NB4 (cell line): Measurements from ENCODE around the gene SIK2.

Experiments used
- DNase-seq: peaks from one replicate; pipeline ENCODE4 v3.0.0; 2010; ENCODE audit warnings: low read depth
- H3K4me3 ChIP-seq: one replicate; pipeline ENCODE4 v1.5.1; 2011; ENCODE audit warnings: mild to moderate bottlenecking, low read depth, low read length, moderate library complexity
- CTCF ChIP-seq: IDR thresholded peaks from one replicate; pipeline ENCODE4 v1.5.1; 2012; ENCODE audit warnings: low read depth, low read length
- MAX ChIP-seq: IDR thresholded peaks from 2 replicates; pipeline ENCODE4 v1.6.1; 2011; ENCODE audit warnings: low read depth, low read length
- MYC ChIP-seq: IDR thresholded peaks from 2 replicates; pipeline ENCODE4 v1.6.1; 2011; ENCODE audit warnings: low read depth, low read length
- POLR2A ChIP-seq: IDR thresholded peaks from 2 replicates; pipeline ENCODE4 v1.6.1; 2011; ENCODE audit warnings: mild to moderate bottlenecking; ENCODE audit not compliant: insufficient read length; ENCODE audit errors: extremely low read depth

Gene SIK2

GRCh38 chr11:111699579-111700156 lies 97.4 kb downstream of the SIK2 start:
- TF ChIP-seq MYC (no peak), CTCF (no peak), POLR2A (no peak), MAX (no peak)
- no peak for DNase-seq
- H3K4me3 ChIP-seq: no peak overlapping the region

GRCh38 chr11:111700162-111700561 lies 97.9 kb downstream of the SIK2 start:
- H3K4me3 ChIP-seq: no peak overlapping the region
- TF ChIP-seq POLR2A: no peak
- no peak for TF ChIP-seq MAX
- no peak for TF ChIP-seq MYC
- TF ChIP-seq CTCF: no peak
- no peak for DNase-seq

- TF ChIP-seq MAX: no peak
- no peak for TF ChIP-seq POLR2A
- TF ChIP-seq CTCF: no peak
- TF ChIP-seq MYC: no peak
- no peak for DNase-seq
- H3K4me3 ChIP-seq: no peak overlapping the region
These were observed 100.4 kb downstream of the SIK2 start for GRCh38 chr11:111702623-111703022.

- DNase-seq: no peak
- no peak for TF ChIP-seq MAX
- no peak overlapping the region for H3K4me3 ChIP-seq
These were observed 101.3 kb downstream of the SIK2 start for GRCh38 chr11:111703576-111703975.

GRCh38 chr11:111707039-111707690 lies 104.9 kb downstream of the SIK2 start:
- H3K4me3 ChIP-seq: no peak overlapping the region
- DNase-seq: no peak
- TF ChIP-seq MYC (no peak), POLR2A (no peak), CTCF (no peak)

GRCh38 chr11:111707691-111708067 lies 105.4 kb downstream of the SIK2 start:
- TF ChIP-seq POLR2A: no peak
- no peak for TF ChIP-seq CTCF
- no peak for TF ChIP-seq MYC
- TF ChIP-seq MAX: no peak

More at GRCh38 chr11:111707691-111708067, 105.4 kb downstream of the SIK2 start:
- no peak overlapping the region for H3K4me3 ChIP-seq
- no peak for DNase-seq
